Measurements from ENCODE around the gene TMEM87A. TPM values are rescaled to one million over a fixed set of nuclear protein-coding genes. Genes with fewer than 3 reads are reported as not detected.
"Not testable (repeated sequence)": the region's sequence is repeated elsewhere in the genome, so short reads cannot be mapped to it uniquely, and the experiment has no call there.

TMEM87A gene
- total and polyA plus RNA-seq, 2 of the 4 experiments (the other 2 are of a cell fraction) = 16.6 to 45.3 TPM

GRCh38 chr15:42301004-42301403 is 27.8 kb upstream of the TMEM87A start:
- CTCF ChIA-PET; H2BK20ac ChIP-seq (ENCODE audit: low read depth, low read length); H3K79me1 ChIP-seq (ENCODE audit: low read depth in 1 of 2, low read length in 2 of 2); H2BK5ac ChIP-seq (ENCODE audit: low read depth, low read length, poor library complexity, severe bottlenecking); H3K4me3 ChIP-seq (ENCODE audit: insufficient read depth, low read depth, low read length); H3K56ac ChIP-seq (ENCODE audit: extremely low read depth, insufficient read depth, low read length); H4K8ac ChIP-seq (ENCODE audit: low read depth in 2 of 2, low read length in 2 of 2); ATAC-seq (ENCODE audit: low read depth); H3K9me3 ChIP-seq (ENCODE audit: control insufficient read depth, insufficient read depth, low read length); H2BK15ac ChIP-seq (ENCODE audit: low read depth, low read length); H3K4ac ChIP-seq (ENCODE audit: low read depth, low read length); H3K9ac ChIP-seq (ENCODE audit: low read depth, low read length); H3K4me2 ChIP-seq (ENCODE audit: low read depth, low read length); H3K27ac ChIP-seq (ENCODE audit: insufficient read depth, low read length); BruUV-seq (replicated peaks); H2AK5ac ChIP-seq (ENCODE audit: low read depth, low read length); H2AK9ac ChIP-seq (replicated peaks; ENCODE audit: low read depth, low read length, poor library complexity); DNase-seq; H3K14ac ChIP-seq (replicated peaks; ENCODE audit: low read depth, low read length); H4K5ac ChIP-seq (ENCODE audit: low read depth, low read length); H4K91ac ChIP-seq (ENCODE audit: insufficient read depth, low read depth, low read length); H3K27me3 ChIP-seq (ENCODE audit: control insufficient read depth, insufficient read depth, low read length); H2AFZ ChIP-seq (replicated peaks; ENCODE audit: low read length, poor library complexity); H3K23ac ChIP-seq (ENCODE audit: low read depth, low read length); dilution Hi-C loops (cut with HindIII; ENCODE audit: low sequenced_read_pairs, unreplicated experiment); intact Hi-C loops (cut with micrococcal nuclease); H3K4me1 ChIP-seq (ENCODE audit: control insufficient read depth, insufficient read depth, low read length); POLR2A ChIA-PET (ENCODE audit: unreplicated experiment); H2BK120ac ChIP-seq (ENCODE audit: low read depth, low read length); H3K18ac ChIP-seq (ENCODE audit: low read depth, low read length); in situ Hi-C loops (cut with MboI; ENCODE audit: low sequenced_read_pairs); H3K9me1 ChIP-seq (ENCODE audit: insufficient read depth, low read length); H3K36me3 ChIP-seq (ENCODE audit: control insufficient read depth, insufficient read depth, low read length); H4K20me1 ChIP-seq (ENCODE audit: insufficient read depth, low read length): not testable (repeated sequence)
- no CpG with 5 or more reads among the region's 4 CpGs for WGBS, 2 experiments (ENCODE audit: extremely low coverage in 2 of 2, insufficient read length in 1 of 2)

Data from IMR-90 (cell line).